Suppressor macrophage treated with lipopolysaccharide for 1 hour (primary cell): ENCODE measurements around the gene SLC9C1.

Experiments used
- DNase-seq, 3 donors: peaks; one replicate each; pipeline ENCODE4 v3.0.0-alpha.2; 2020 to 2022

Gene SLC9C1

DNA sequence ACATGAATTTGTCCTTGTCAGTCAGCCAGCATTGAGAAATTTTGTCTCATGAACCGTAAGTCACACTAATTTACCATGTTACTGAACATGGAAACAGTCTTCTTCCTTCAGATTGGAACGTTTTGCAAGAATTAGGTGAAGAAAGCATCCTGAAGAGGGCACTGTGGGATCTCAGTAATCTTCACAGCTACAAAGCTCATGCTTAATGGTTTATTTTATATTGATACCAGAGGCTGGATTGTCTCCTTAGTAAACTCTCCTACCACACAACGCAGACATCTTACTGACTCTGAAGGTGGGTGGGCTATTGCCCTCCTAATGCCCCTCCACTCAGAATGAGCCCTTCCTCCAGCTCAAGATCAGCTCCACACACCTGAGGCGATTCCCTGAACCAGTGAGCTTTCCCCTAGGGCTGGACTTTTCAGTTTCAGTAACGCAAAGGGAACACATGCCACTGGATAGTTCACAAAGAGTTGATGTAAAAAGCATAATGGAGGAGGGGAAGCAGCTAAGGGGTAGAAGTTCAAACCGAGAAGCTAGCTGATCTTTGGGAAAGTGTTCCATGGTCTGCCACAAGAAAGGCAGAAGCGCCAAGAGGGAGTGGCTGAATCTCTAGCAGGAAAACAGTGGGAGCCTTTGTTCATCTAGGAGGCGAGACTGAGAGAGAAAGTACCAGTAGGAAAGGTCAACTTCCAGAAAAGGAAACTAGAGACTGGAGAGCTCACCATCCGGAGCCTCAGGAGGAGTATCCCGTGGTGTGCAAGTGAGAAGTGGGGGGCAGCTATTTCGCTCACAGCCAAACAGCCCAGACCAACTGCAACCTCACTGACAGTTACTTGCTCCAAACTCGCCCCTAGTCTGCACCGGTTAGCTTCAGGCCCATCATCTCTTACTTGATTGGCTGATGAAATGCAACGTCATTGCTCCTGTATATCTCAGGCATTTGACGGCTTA is at the start of gene SLC9C1:
TSS of gene SLC9C1 (minus strand) at position 849 of the 954 bp plus-strand sequence. CDS start 7,425 bp downstream, outside the sequence.
- peak; percentile 63 to 69 (median 68) for DNase-seq

- no peak for DNase-seq
Observed at GRCh38 chr3:112341386-112341785, 47.4 kb upstream of the SLC9C1 start.

DNA sequence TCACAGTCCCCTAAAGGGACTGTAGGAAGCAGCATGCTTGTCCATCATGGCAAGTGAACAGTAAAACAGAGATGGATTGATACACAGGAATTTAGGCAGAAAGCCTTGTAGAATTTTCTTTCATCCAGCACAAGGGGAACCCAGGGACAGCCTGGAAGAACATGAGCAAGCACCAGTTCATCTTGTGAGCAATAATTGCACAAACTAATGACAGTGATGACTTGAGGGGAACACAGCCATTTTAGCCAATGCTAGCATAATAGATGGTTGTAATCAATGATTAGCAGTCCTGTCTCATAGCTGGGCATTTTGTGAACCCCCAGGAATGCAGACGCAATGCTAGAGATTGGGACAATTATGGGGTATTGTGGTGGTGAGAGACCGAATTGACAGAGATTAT is 45.6 kb upstream of the SLC9C1 start:
- no peak for DNase-seq

DNA sequence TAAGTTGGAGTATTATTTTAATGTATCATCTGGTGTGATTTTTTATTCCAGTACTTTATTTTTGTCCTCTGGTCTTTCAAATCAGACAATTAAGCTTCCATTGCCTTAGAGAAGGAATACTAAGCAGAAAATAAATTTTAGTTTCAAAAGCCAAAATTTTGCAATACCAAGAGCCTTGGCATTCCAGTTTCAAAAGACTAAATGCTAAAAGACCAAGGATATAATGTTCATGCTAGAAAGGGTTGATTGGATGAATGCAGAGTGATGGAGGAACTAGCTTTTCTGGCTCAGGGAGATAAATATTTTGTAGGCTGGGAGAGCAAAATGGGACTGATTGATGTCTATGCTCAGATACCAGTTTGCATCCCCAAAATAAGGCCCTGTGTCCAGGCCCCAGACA is 45.1 kb upstream of the SLC9C1 start:
- no peak for DNase-seq

DNA sequence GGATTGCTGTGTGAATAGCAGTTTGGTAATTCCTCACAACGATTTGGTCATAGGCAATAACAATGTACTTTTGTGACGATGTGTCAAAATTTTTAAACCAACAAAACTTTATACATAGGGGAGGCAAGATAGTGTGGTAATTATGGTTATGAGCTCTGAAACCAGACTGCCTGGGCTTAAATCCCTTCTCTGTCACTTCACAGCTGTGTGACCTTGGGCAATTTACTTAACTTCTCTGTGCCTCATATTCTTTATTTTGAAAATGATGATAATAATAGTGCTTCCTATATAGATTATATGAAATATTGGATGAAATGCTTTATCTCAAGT is 44.7 kb upstream of the SLC9C1 start:
- DNase-seq: no peak

DNA sequence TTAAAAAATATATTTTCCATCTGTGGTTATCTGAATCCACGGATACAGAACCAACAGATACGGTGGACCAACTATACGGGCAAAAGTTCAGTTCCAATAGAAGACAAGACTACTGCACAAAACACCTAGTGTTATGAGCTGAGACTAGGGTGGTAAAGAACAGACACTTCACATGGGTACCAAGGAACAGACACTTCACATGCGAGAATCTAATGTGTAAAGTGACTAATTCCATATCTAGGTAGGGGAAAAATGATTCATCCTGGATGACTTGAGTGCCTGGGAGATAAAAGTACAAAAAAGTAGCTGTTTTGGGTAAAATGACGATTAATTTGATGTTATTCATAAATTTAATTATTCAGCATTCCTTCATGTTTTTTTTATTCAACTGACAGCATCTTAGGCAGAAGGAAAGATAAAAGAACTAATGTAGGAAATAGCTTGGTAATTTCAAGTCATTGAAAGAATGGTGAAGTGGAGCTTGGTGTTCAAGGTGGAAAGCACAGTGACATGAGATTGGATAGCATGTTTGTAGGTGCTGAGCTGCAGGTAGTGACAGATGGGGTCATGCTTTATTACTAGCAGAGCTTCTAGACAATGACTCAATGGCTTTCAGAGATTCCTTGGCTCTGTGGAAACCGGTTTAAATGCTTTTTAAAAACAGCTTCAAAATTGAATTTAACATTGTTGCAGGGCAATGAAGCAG is 44.2 kb upstream of the SLC9C1 start:
- no peak for DNase-seq

- DNase-seq: no peak
Observed at GRCh38 chr3:112335434-112335781, 41.4 kb upstream of the SLC9C1 start.

- DNase-seq: no peak
Observed at GRCh38 chr3:112334691-112335433, 40.8 kb upstream of the SLC9C1 start.

GRCh38 chr3:112333381-112334317 is 39.6 kb upstream of the SLC9C1 start:
- DNase-seq: peak in 1 of 3 donors; percentile 17

DNA sequence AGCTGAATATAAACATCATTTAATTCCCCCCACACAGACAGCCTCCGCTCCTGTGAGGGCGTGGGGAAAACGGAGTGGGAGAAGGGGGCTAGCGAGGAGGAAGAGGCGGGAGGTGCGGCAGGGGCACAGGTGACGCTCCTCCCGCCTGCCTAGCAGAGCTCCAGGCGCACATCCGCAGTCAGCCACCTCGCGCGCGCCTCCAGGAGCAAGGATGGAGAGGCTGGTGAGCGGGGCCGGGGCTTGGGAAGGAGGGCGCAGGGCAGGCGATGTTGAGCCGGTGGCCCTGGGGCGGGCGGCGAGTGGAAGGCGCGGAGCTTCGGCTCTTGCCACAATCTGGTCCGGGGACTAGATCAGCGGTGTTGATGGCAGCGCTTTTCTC is 39.0 kb upstream of the SLC9C1 start, which contains the start of gene CD200:
TSS of gene CD200 (plus strand) at position 155 of the 379 bp plus-strand sequence. CDS start at position 212, 57 bp downstream.
- peak in 2 of 3 donors; percentile 20 to 46 for DNase-seq

DNA sequence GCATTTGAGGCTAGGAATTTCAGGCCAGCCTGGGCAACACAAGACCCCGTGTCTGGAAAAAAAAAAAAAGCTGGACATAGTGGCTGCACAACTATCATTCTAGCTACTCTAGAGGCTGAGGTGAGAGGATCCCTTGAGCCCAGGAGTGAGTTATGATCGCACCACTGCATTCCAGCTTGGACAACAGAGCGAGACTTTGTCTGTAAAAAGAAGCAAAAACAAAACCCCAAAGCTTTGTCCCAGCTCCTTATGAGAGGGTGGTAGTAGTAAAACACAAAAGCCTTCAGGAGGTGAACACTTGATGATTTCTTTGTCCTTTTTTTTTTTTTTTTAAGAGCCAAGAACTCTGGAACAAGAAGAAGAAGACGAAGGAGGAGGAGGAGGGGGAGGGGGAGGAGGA is 37.8 kb upstream of the SLC9C1 start:
- no peak for DNase-seq

- peak; percentile 77 to 81 (median 79) for DNase-seq
Observed at GRCh38 chr3:112327371-112327951, 33.4 kb upstream of the SLC9C1 start.

DNA sequence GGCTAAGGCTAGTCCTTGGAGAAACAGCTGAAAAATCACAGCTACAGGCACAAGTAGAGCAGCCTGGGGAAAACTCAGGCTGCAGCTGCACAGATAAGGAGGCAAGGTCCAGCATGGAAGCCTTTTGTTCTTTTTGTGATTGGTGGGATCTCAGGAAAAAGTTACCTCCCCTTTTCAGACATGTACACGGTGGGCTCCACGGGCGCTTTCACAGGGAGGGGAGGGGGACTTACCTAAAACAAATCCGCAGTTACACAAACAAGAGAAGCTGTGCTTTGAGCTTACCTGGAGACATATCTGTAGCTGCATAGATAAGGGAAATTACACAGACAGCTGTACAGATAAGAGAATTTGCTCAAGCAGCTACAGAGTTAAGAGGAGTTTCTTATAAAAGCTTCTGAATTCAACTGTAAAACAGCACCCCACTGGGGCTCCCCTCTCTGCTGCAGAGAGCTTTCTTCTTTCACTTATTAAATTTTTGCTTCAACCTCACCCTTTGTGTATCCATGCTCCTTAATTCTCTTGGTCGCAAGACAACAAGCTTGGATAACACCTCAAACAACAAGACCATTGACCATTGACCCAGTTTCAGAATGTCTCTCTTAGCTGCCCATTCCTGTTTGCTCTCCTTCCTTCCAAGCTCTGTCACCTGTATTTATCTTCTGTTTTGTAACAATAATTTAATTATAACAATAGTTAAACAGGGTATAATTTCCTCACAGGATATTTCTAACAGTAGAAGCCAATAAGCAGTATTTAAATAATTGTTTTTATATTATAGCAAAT is 28.0 kb upstream of the SLC9C1 start:
- no peak for DNase-seq

DNA sequence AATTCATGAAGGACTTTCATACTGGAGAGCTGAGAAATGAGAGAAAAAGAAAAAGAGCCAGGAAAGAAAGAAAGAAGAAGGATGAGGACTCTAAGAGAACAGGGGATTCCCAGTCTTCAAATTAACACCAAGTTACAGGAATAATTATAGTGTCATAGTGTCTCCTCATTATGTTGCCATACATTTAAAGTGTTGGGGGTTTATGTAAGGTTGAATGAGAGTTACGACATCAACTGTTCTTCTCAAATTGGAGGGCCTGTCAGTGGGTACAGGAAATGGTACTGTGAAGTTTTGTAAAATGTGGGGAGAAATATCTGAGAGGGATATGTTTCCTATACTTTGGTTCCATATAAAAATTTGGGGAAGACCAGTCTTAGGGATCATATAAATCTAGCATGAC is 26.7 kb upstream of the SLC9C1 start:
- DNase-seq: peak in 1 of 3 donors; percentile 20

- no peak for DNase-seq
Observed at GRCh38 chr3:112319516-112320276, 25.7 kb upstream of the SLC9C1 start.

- no peak for DNase-seq
Observed at GRCh38 chr3:112315791-112316190, 21.8 kb upstream of the SLC9C1 start.

GRCh38 chr3:112314649-112315048 is 20.6 kb upstream of the SLC9C1 start:
- DNase-seq: peak in 2 of 3 donors; percentile 24 to 26

- DNase-seq: no peak
Observed at GRCh38 chr3:112308151-112308911, 14.3 kb upstream of the SLC9C1 start.

- DNase-seq: no peak
Observed at GRCh38 chr3:112307557-112307956, 13.5 kb upstream of the SLC9C1 start.
